ENCODE data around the gene ABHD3.

DNA sequence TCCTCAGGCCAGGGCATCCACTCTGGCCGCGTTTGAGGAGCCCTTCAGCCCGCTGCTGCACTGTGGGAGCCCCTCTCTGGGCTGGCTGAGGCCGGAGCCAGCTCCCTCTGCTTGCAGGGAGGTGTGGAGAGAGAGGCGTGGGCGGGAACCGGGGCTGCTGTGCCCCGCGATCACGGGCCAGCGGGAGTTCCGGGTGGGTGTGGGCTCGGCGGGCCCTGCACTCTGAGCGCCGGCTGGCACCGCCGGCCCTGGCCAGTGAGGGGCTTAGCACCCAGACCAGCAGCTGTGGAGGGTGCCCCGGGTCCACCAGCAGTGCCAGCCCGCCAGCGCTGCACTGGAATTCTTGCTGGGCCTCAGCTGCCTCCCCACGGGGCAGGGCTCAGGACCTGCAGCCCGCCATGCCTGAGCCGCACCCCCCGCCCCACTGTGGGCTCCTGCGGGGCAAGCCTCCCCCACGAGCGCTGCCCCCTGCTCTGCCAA is 1.9 kb upstream of the ABHD3 start:
- TF ChIP-seq POLR2A (IDR thresholded peaks at IDR 0.05) (no peak), EP300 (IDR thresholded peaks at IDR 0.05; ENCODE audit: low read depth) (no peak)
- TF ChIP-seq, protein P1, sequence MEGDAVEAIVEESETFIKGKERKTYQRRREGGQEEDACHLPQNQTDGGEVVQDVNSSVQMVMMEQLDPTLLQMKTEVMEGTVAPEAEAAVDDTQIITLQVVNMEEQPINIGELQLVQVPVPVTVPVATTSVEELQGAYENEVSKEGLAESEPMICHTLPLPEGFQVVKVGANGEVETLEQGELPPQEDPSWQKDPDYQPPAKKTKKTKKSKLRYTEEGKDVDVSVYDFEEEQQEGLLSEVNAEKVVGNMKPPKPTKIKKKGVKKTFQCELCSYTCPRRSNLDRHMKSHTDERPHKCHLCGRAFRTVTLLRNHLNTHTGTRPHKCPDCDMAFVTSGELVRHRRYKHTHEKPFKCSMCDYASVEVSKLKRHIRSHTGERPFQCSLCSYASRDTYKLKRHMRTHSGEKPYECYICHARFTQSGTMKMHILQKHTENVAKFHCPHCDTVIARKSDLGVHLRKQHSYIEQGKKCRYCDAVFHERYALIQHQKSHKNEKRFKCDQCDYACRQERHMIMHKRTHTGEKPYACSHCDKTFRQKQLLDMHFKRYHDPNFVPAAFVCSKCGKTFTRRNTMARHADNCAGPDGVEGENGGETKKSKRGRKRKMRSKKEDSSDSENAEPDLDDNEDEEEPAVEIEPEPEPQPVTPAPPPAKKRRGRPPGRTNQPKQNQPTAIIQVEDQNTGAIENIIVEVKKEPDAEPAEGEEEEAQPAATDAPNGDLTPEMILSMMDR (IDR thresholded peaks at IDR 0.05): no peak
